Psoas muscle (tissue), 8 donors: Measurements from ENCODE around the gene ZEB2. TPM values are rescaled to one million over a fixed set of nuclear protein-coding genes. Genes with fewer than 3 reads are reported as not detected.

ENCODE experiments used
- ATAC-seq, 4 donors: fragments of 200-7000 bp; cut with Tn5 transposase; one replicate each; pipeline ENCODE4 v1.9.1; 2020; ENCODE audit warnings: moderate library complexity in 3 of 4, mild to moderate bottlenecking in 2 of 4
- DNase-seq, 2 donors: peaks; one replicate each; pipeline ENCODE4 v3.0.0-alpha.2; 2020
- H3K27ac ChIP-seq: fragments of 200-600 bp; one replicate; pipeline ENCODE4 v1.8.0; 2022
- H3K27me3 ChIP-seq, 3 donors: fragments of 200-600 bp in 1 of 3; one replicate each; pipeline versions ENCODE4 v1.6.1 to v1.8.0; 2013 to 2022; ENCODE audit warnings: low read length in 2 of 3, mild to moderate bottlenecking in 2 of 3, moderate library complexity in 1 of 3; ENCODE audit not compliant: insufficient read depth in 3 of 3
- H3K36me3 ChIP-seq, 2 donors: fragments of 200-600 bp in 1 of 2; one replicate each; pipeline versions ENCODE4 v1.6.1 to v1.8.0; 2013 to 2022; ENCODE audit warnings: low read depth in 1 of 2, mild to moderate bottlenecking in 1 of 2, moderate library complexity in 1 of 2; ENCODE audit not compliant: insufficient read depth in 1 of 2
- H3K4me1 ChIP-seq: fragments of 200-600 bp; one replicate; pipeline ENCODE4 v1.8.0; 2022
- H3K4me3 ChIP-seq: fragments of 200-600 bp; one replicate; pipeline ENCODE4 v1.8.0; 2022; ENCODE audit warnings: mild to moderate bottlenecking
- H3K9me3 ChIP-seq: fragments of 200-600 bp; one replicate; pipeline ENCODE4 v1.8.0; 2022
- CTCF ChIP-seq: fragments of 200-600 bp; IDR thresholded peaks from one replicate; pipeline ENCODE4 v1.8.0; 2022; ENCODE audit warnings: antibody characterized with exemption
- WGBS, 3 donors: extraction: QIAGEN DNeasy Blood & Tissue Kit; methylation state at CpG; one replicate each; pipeline versions ENCODE4 v1.1.6 to v1.1.7; 2013; 5-methylcytosine and 5-hydroxymethylcytosine counted together
- intact Hi-C, 2 donors: fragments of 100-400 bp; cut with DNase I; formaldehyde crosslinking; loops; one replicate each; pipeline versions ENCODE4 v1.11.0 to v1.14.2; 2022
- polyA plus RNA-seq, 3 donors: library from polyadenylated mRNA; stranded (reverse); fragments of 200-250 nt; gene quantifications; one replicate each; pipeline ENCODE4 v1.2.3, GENCODE V29; 2013
- total RNA-seq, 4 donors: library from RNA; stranded (reverse); fragmentation: NEBNext Ultra II Directional in 2 of 4; extraction: Animal tissue kit (Norgen Biotek cat#: 25700) in 2 of 4; gene quantifications; one replicate each; pipeline versions ENCODE4 v1.2.1 to v1.2.4, GENCODE V29; 2021 to 2023
- donor health status: healthy with polysubstance abuse.
- donor health status: DM: no; HTN: no; CAD: no; lungs with moderate emphysema.
- donor health status: Bipolar disorder and iron deficiency.
- donor health status: healthy.
- donor health status: DM: yes; HTN: yes; CAD: no.
- donor health status: DM: no; HTN: no; CAD: no.
- donor health status: DM: no; HTN: no; CAD: no.
- donor health status: DM: yes; HTN: yes; CAD: no.

The ZEB2 gene
- total and polyA plus RNA-seq, 7 donors, result 11.6 to 48.7 (median 23.3) TPM

- H3K36me3 ChIP-seq, result no peaks in the 10 kb centered on the region
- 75 to 81% (median 77%) methylated on average over 2 of the region's 2 CpGs for WGBS, 3 donors
These were observed 44.9 kb downstream of the ZEB2 start for GRCh38 chr2:144475044-144475443.

GRCh38 chr2:144474017-144474416, 45.9 kb downstream of the ZEB2 start:
- no peak overlapping the region for H3K27ac ChIP-seq
- no peak for TF ChIP-seq CTCF
- no peaks in the 10 kb centered on the region for H3K9me3 ChIP-seq
- intact Hi-C loops, result no loop called here
- DNase-seq (no peak), ATAC-seq (no peak)
- no peak overlapping the region for H3K4me3 ChIP-seq
- no peaks in the 10 kb centered on the region for H3K36me3 ChIP-seq
- H3K4me1 ChIP-seq, result peaks cover 13% of the 10 kb centered on the region
- H3K27me3 ChIP-seq, result no peaks in the 10 kb centered on the region
- WGBS, 3 donors, result 52 to 62% (median 54%) methylated on average over 5 of the region's 5 CpGs

More at GRCh38 chr2:144475044-144475443, 44.9 kb downstream of the ZEB2 start:
- Histone ChIP-seq H3K27ac (no peak overlapping the region), H3K4me3 (no peak overlapping the region), H3K9me3 (no peaks in the 10 kb centered on the region), H3K27me3 (no peaks in the 10 kb centered on the region), H3K4me1 (peaks cover 17% of the 10 kb centered on the region)
- no peak for ATAC-seq
- intact Hi-C loops, result no loop called here
- DNase-seq, result no peak
- no peak for TF ChIP-seq CTCF

- 35 to 41% (median 37%) methylated on average over 2 of the region's 2 CpGs for WGBS, 3 donors
- H3K27me3 ChIP-seq, result no peaks in the 10 kb centered on the region
- ATAC-seq (no peak), DNase-seq (no peak)
- intact Hi-C loops, result no loop called here
- no peak for TF ChIP-seq CTCF
- no peaks in the 10 kb centered on the region for H3K36me3 ChIP-seq
- H3K4me1 ChIP-seq, result peaks cover 13% of the 10 kb centered on the region
- no peaks in the 10 kb centered on the region for H3K9me3 ChIP-seq
- H3K4me3 ChIP-seq, result no peak overlapping the region
- no peak overlapping the region for H3K27ac ChIP-seq
These were observed 47.0 kb downstream of the ZEB2 start for GRCh38 chr2:144472911-144473310.

- no peaks in the 10 kb centered on the region for H3K36me3 ChIP-seq
- DNase-seq (no peak), ATAC-seq (no peak)
- H3K27me3 ChIP-seq, result no peaks in the 10 kb centered on the region
- H3K4me3 ChIP-seq, result no peak overlapping the region
- no peaks in the 10 kb centered on the region for H3K9me3 ChIP-seq
- 78 to 79% (median 78%) methylated on average over 2 of the region's 2 CpGs for WGBS, 3 donors
- intact Hi-C loops, result no loop called here
- H3K4me1 ChIP-seq, result peaks cover 13% of the 10 kb centered on the region
- no peak overlapping the region for H3K27ac ChIP-seq
- no peak for TF ChIP-seq CTCF
These were observed 47.9 kb downstream of the ZEB2 start for GRCh38 chr2:144472046-144472412.

GRCh38 chr2:144471305-144472045, 48.4 kb downstream of the ZEB2 start:
- H3K27ac ChIP-seq, result no peak overlapping the region
- DNase-seq, result no peak
- WGBS, 3 donors, result 73 to 77% (median 75%) methylated on average over 2 of the region's 2 CpGs
- H3K4me1 ChIP-seq, result peaks cover 13% of the 10 kb centered on the region
- H3K4me3 ChIP-seq, result no peak overlapping the region
- no peaks in the 10 kb centered on the region for H3K9me3 ChIP-seq
- intact Hi-C loops, result no loop called here
- no peaks in the 10 kb centered on the region for H3K36me3 ChIP-seq
- no peak for ATAC-seq
- TF ChIP-seq CTCF, result no peak
- H3K27me3 ChIP-seq, result no peaks in the 10 kb centered on the region
